Activated B cell treated with CpG ODN at 0.5 μM for 24 hours (primary cell): Measurements from ENCODE around the gene LETM1. TPM values are rescaled to one million over a fixed set of nuclear protein-coding genes. Genes with fewer than 3 reads are reported as not detected.

ENCODE experiments used
- ATAC-seq: fragments of 200-7000 bp; cut with Tn5 transposase; one replicate; pipeline ENCODE4 v1.10.0; 2021; ENCODE audit warnings: low read depth, mild to moderate bottlenecking, moderate library complexity
- CTCF ChIA-PET: fragments of 350-600 bp; sonication (Branson Sonifier 250); formaldehyde crosslinking; loops from one replicate; lab custom pipeline; 2021; ENCODE audit warnings: antibody characterized with exemption; lab: Charles Lee
- POLR2A ChIA-PET: fragments of 350-600 bp; sonication (Branson Sonifier 250); formaldehyde crosslinking; loops from one replicate; lab custom pipeline; 2021; ENCODE audit warnings: antibody characterized with exemption; lab: Charles Lee
- DNase-seq: peaks from one replicate; pipeline ENCODE4 v3.0.0; 2022
- H3K27ac Mint-ChIP-seq: one replicate; pipeline ENCODE4 v1.8.0; 2020; ENCODE audit warnings: mixed read lengths
- H3K27me3 Mint-ChIP-seq: one replicate; pipeline ENCODE4 v1.8.0; 2021; ENCODE audit warnings: mixed read lengths
- H3K36me3 Mint-ChIP-seq: one replicate; pipeline ENCODE4 v1.8.0; 2021; ENCODE audit warnings: low read depth, mixed read lengths
- H3K4me1 Mint-ChIP-seq: one replicate; pipeline ENCODE4 v1.8.0; 2021; ENCODE audit warnings: mixed read lengths
- H3K4me3 Mint-ChIP-seq: one replicate; pipeline ENCODE4 v1.8.0; 2020; ENCODE audit warnings: mild to moderate bottlenecking, mixed read lengths
- H3K9me3 Mint-ChIP-seq: one replicate; pipeline ENCODE4 v1.8.0; 2020; ENCODE audit warnings: mixed read lengths
- CTCF ChIP-seq: fragments of 200-600 bp; IDR thresholded peaks from one replicate; pipeline ENCODE4 v1.8.0; 2022; ENCODE audit warnings: antibody characterized with exemption, mild to moderate bottlenecking
- intact Hi-C: fragments of 100-400 bp; cut with micrococcal nuclease; formaldehyde crosslinking; loops from one replicate; pipeline ENCODE4 v1.15.1; 2024
- total RNA-seq: library from RNA; stranded (reverse); gene quantifications from 2 replicates; pipeline ENCODE4 v1.2.3, GENCODE V29; 2022

The LETM1 gene
- total RNA-seq, 1 donor from 2014 or later, result 60.3 TPM

DNA sequence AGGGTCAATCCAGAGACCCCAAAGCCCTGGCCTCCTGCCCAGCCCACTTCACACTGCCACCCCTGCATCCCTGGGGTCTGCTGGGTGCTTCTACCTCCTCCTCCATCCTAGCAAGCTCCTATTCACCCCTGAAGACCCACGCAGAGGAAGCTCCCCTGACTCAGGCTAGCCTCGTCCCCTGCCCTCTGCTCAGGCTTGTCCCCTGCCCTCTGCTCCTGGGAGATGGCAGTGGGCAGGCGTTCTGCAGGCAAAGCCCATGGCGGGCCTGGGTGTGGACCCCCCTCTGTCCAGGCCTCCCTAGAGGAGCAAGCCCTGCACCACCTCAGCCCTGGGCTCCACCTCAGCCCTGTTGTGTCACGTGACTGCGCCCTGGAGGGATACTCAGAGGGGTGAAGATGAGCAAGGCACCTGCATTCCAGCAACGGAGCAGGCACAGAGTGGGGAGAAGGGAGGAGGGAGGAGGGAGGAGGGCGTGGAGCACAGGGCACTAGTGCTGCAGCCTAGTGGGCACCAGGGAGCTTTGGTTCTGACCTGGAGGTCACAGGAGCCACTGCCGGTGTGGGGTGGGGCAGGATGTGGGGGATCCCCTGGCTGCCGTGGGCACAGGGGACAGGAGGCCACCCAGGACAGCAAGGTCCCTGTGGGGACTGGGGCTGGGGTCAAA lies 90.4 kb downstream of the LETM1 start:
- POLR2A ChIA-PET, result no interaction called here
- ATAC-seq (no peak), DNase-seq (no peak)
- TF ChIP-seq CTCF, result no peak
- Mint-ChIP-seq H3K27ac (no peak overlapping the region), H3K4me1 (peaks cover 15% of the 10 kb centered on the region), H3K36me3 (no peaks in the 10 kb centered on the region), H3K9me3 (no peaks in the 10 kb centered on the region), H3K4me3 (no peak overlapping the region), H3K27me3 (peaks cover 8% of the 10 kb centered on the region)
- intact Hi-C loops, result loop anchor here (5.0 kb wide), 1 partner anchor 47 kb away; no protein-coding TSS in a partner anchor
- CTCF ChIA-PET, result no interaction called here

GRCh38 chr4:1764670-1765069 lies 91.3 kb downstream of the LETM1 start:
- ChIA-PET CTCF (no interaction called here), POLR2A (interaction anchor here (0.6 kb wide), 1 partner anchor 11 kb away, joined by 3 read pairs; no protein-coding TSS in a partner anchor)
- Mint-ChIP-seq H3K36me3 (no peaks in the 10 kb centered on the region), H3K27ac (no peak overlapping the region), H3K9me3 (no peaks in the 10 kb centered on the region), H3K4me1 (peaks cover 15% of the 10 kb centered on the region), H3K4me3 (no peak overlapping the region), H3K27me3 (peaks cover 8% of the 10 kb centered on the region)
- TF ChIP-seq CTCF, result no peak
- DNase-seq (no peak), ATAC-seq (no peak)
- intact Hi-C loops, result loop anchor here (5.0 kb wide), 1 partner anchor 48 kb away; no protein-coding TSS in a partner anchor

DNA sequence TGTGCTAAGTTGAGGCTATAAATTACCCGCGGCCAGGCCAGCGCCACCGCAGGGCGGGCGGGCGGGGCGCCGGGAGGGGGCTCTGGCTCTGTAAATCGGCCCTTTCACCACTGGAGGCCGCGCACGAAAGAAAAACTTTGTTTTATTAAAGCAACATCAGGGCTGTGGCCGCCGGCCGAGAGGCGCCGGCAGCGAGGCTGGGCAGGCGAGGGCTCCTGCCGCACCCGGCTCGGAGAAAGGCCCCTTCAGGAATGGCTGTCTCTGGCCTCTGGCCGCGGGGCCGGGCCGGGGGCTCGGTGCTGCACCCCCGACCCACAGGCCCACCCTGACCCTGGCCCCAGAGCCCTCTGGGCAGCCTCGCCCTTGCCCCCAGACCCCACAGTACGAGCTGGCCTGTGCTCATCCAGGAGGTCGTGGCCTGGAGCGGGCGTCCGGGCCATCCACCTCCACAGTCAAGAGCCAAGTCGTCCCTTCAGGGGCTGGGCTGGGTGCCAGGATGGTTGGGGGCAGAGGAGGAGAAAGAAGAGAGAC lies 92.3 kb downstream of the LETM1 start:
- intact Hi-C loops, result no loop called here

GRCh38 chr4:1763070-1763549 lies 92.8 kb downstream of the LETM1 start:
- DNase-seq, result no peak
- H3K4me3 Mint-ChIP-seq, result no peak overlapping the region
- peaks cover 8% of the 10 kb centered on the region for H3K4me1 Mint-ChIP-seq
- POLR2A ChIA-PET, result no interaction called here
- no peak for TF ChIP-seq CTCF
- H3K9me3 Mint-ChIP-seq, result no peaks in the 10 kb centered on the region
- no peaks in the 10 kb centered on the region for H3K36me3 Mint-ChIP-seq
- ATAC-seq, result no peak
- intact Hi-C loops, result no loop called here
- H3K27ac Mint-ChIP-seq, result no peak overlapping the region
- CTCF ChIA-PET, result no interaction called here
- H3K27me3 Mint-ChIP-seq, result peaks cover 8% of the 10 kb centered on the region

More for the DNA sequence above, 92.3 kb downstream of the LETM1 start:
- ChIA-PET CTCF (no interaction called here), POLR2A (no interaction called here)
- DNase-seq (no peak), ATAC-seq (no peak)
- H3K9me3 Mint-ChIP-seq, result no peaks in the 10 kb centered on the region
- H3K36me3 Mint-ChIP-seq, result no peaks in the 10 kb centered on the region
- H3K27me3 Mint-ChIP-seq, result peaks cover 8% of the 10 kb centered on the region
- TF ChIP-seq CTCF, result no peak
- H3K27ac Mint-ChIP-seq, result no peak overlapping the region
- peaks cover 14% of the 10 kb centered on the region for H3K4me1 Mint-ChIP-seq
- no peak overlapping the region for H3K4me3 Mint-ChIP-seq

- Mint-ChIP-seq H3K4me1 (peaks cover 5% of the 10 kb centered on the region), H3K27ac (no peak overlapping the region), H3K4me3 (no peak overlapping the region), H3K9me3 (no peaks in the 10 kb centered on the region), H3K27me3 (peaks cover 11% of the 10 kb centered on the region), H3K36me3 (no peaks in the 10 kb centered on the region)
- DNase-seq, result no peak
- no peak for TF ChIP-seq CTCF
- ATAC-seq, result no peak
- ChIA-PET POLR2A (no interaction called here), CTCF (no interaction called here)
- intact Hi-C loops, result no loop called here
These were observed 93.5 kb downstream of the LETM1 start for GRCh38 chr4:1762264-1763010.
